HL-60 (cell line): ENCODE measurements around the gene GTPBP1.

Experiments
- CTCF ChIP-seq: IDR thresholded peaks from one replicate; pipeline ENCODE4 v1.5.1; 2011; ENCODE audit warnings: low read length, control low read depth, inconsistent platforms; ENCODE audit not compliant: insufficient read depth
- GABPA ChIP-seq: IDR thresholded peaks from 2 replicates; pipeline ENCODE4 v1.6.1; 2012; ENCODE audit warnings: low read depth
- POLR2AphosphoS5 ChIP-seq: IDR thresholded peaks from 2 replicates; pipeline ENCODE4 v1.6.1; 2012; ENCODE audit warnings: low read depth

- TF ChIP-seq GABPA (no peak), CTCF (no peak), POLR2AphosphoS5 (no peak)
These were observed 53.3 kb downstream of the GTPBP1 start for GRCh38 chr22:38759005-38759404.
